Trophoblast cell (in vitro differentiated cells and primary cell): Measurements from ENCODE around the gene COPG1.

ENCODE experiments used
- DNase-seq, 2 donors: peaks; one replicate each; pipeline ENCODE4 v3.0.0-alpha.2; 2016
- H2AFZ ChIP-seq: 2 replicates; pipeline ENCODE4 v1.6.1; 2013; ENCODE audit warnings: low read length, moderate library complexity, mild to moderate bottlenecking; ENCODE audit not compliant: insufficient read depth, poor library complexity
- H2AK5ac ChIP-seq: 2 replicates; pipeline ENCODE4 v1.6.1; 2013; ENCODE audit warnings: mild to moderate bottlenecking, low read length
- H2BK120ac ChIP-seq: 2 replicates; pipeline ENCODE4 v1.6.1; 2013; ENCODE audit warnings: low read length, mild to moderate bottlenecking, moderate library complexity; ENCODE audit not compliant: insufficient read depth, poor library complexity
- H2BK12ac ChIP-seq: 2 replicates; pipeline ENCODE4 v1.6.1; 2013; ENCODE audit warnings: mild to moderate bottlenecking, low read length, moderate library complexity
- H2BK5ac ChIP-seq: 2 replicates; pipeline ENCODE4 v1.6.1; 2013; ENCODE audit warnings: low read length, low read depth, moderate library complexity, mild to moderate bottlenecking; ENCODE audit not compliant: poor library complexity
- H3K14ac ChIP-seq: 2 replicates; pipeline ENCODE4 v1.6.1; 2013; ENCODE audit warnings: mild to moderate bottlenecking, low read length
- H3K18ac ChIP-seq: 2 replicates; pipeline ENCODE4 v1.6.1; 2013; ENCODE audit warnings: mild to moderate bottlenecking, low read length
- H3K23ac ChIP-seq: 2 replicates; pipeline ENCODE4 v1.6.1; 2013; ENCODE audit warnings: low read length
- H3K27ac ChIP-seq: 2 replicates; pipeline ENCODE4 v1.5.1; 2013; ENCODE audit warnings: low read depth, mild to moderate bottlenecking, inconsistent platforms, low read length, moderate library complexity
- H3K27me3 ChIP-seq: 2 replicates; pipeline ENCODE4 v1.6.1; 2013; ENCODE audit warnings: inconsistent platforms, mild to moderate bottlenecking, low read length, moderate library complexity; ENCODE audit not compliant: insufficient read depth
- H3K36me3 ChIP-seq, 2 experiments: 1 replicate in 1 of 2; 2 replicates in 1 of 2; pipeline ENCODE4 v1.6.1; 2013; ENCODE audit warnings: low read length in 2 of 2, mild to moderate bottlenecking in 2 of 2, moderate library complexity in 1 of 2; ENCODE audit not compliant: insufficient read depth in 2 of 2, control insufficient read depth in 1 of 2
- H3K4ac ChIP-seq: 2 replicates; pipeline ENCODE4 v1.6.1; 2013; ENCODE audit warnings: low read depth, mild to moderate bottlenecking, low read length, moderate library complexity
- H3K4me1 ChIP-seq, 2 experiments: 1 replicate in 1 of 2; 2 replicates in 1 of 2; pipeline ENCODE4 v1.6.1; 2013; ENCODE audit warnings: low read length in 2 of 2, mild to moderate bottlenecking in 2 of 2, moderate library complexity in 1 of 2; ENCODE audit not compliant: insufficient read depth in 2 of 2, control insufficient read depth in 1 of 2
- H3K4me2 ChIP-seq: 2 replicates; pipeline ENCODE4 v1.6.1; 2013; ENCODE audit warnings: inconsistent platforms, mild to moderate bottlenecking, low read length, moderate library complexity
- H3K4me3 ChIP-seq: 2 replicates; pipeline ENCODE4 v1.5.1; 2013; ENCODE audit warnings: mild to moderate bottlenecking, low read depth, low read length, inconsistent platforms
- H3K79me1 ChIP-seq: one replicate; pipeline ENCODE4 v1.6.1; 2013; ENCODE audit warnings: low read length
- H3K79me2 ChIP-seq: 2 replicates; pipeline ENCODE4 v1.6.1; 2013; ENCODE audit warnings: low read length, mild to moderate bottlenecking; ENCODE audit not compliant: control insufficient read depth, insufficient read depth, poor library complexity
- H3K9ac ChIP-seq: 2 replicates; pipeline ENCODE4 v1.6.1; 2013; ENCODE audit warnings: mild to moderate bottlenecking, low read length
- H3K9me3 ChIP-seq: 2 replicates; pipeline ENCODE4 v1.6.1; 2013; ENCODE audit warnings: low read depth, mild to moderate bottlenecking, control low read depth, inconsistent platforms, low read length; ENCODE audit not compliant: insufficient read depth
- H4K12ac ChIP-seq: 2 replicates; pipeline ENCODE4 v1.6.1; 2013; ENCODE audit warnings: low read depth, mild to moderate bottlenecking, low read length, moderate library complexity
- H4K8ac ChIP-seq: 2 replicates; pipeline ENCODE4 v1.6.1; 2013; ENCODE audit warnings: low read depth, mild to moderate bottlenecking, low read length, moderate library complexity
- H4K91ac ChIP-seq: one replicate; pipeline ENCODE4 v1.6.1; 2013; ENCODE audit warnings: low read depth, mild to moderate bottlenecking, low read length, moderate library complexity
- WGBS: extraction: QIAGEN DNeasy Blood & Tissue Kit; methylation state at CpG from one replicate; pipeline ENCODE4 v1.1.7; 2013; ENCODE audit warnings: missing lambda C conversion rate; ENCODE audit not compliant: insufficient read length, insufficient coverage; ENCODE audit errors: extremely low coverage; 5-methylcytosine and 5-hydroxymethylcytosine counted together

The COPG1 gene

DNA sequence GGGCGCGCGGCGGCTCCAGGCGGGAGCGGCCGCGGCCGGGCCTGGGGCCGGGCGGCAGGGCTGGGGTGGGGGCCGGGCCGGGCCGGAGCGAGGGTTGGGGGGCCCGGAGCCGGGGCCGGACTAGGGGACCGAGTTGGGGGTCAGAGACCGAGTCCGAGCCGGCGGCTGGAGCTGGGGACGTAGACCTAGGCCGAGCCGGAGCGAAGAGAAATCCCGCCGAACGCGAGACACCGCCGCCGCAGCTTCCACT lies 66.5 kb downstream of the COPG1 start:
- peaks cover 4% of the 10 kb centered on the region in 2 experiments for H3K36me3 ChIP-seq
- H3K14ac ChIP-seq, result no peak overlapping the region
- H3K9ac ChIP-seq, result no peak overlapping the region
- no peak for DNase-seq
- H3K4ac ChIP-seq, result no peak overlapping the region
- no peak overlapping the region for H4K91ac ChIP-seq
- peak overlapping the region; percentile 98 for H2AFZ ChIP-seq
- H3K79me1 ChIP-seq, result peaks cover 13% of the 10 kb centered on the region
- no peak overlapping the region for H3K18ac ChIP-seq
- H2AK5ac ChIP-seq, result no peak overlapping the region
- H2BK12ac ChIP-seq, result no peak overlapping the region
- no peak overlapping the region for H3K23ac ChIP-seq
- peaks cover 6 to 13% of the 10 kb centered on the region in 2 experiments for H3K4me1 ChIP-seq
- no CpG with 5 or more reads among the region's 34 CpGs for WGBS
- H2BK5ac ChIP-seq, result no peak overlapping the region
- peak overlapping the region; percentile 73 for H3K4me2 ChIP-seq
- H3K27ac ChIP-seq, result no peak overlapping the region
- H3K79me2 ChIP-seq, result peaks cover 8% of the 10 kb centered on the region
- no peaks in the 10 kb centered on the region for H3K27me3 ChIP-seq
- H3K4me3 ChIP-seq, result peak overlapping the region; percentile 87
- no peak overlapping the region for H4K8ac ChIP-seq
- no peak overlapping the region for H4K12ac ChIP-seq
- H2BK120ac ChIP-seq, result no peak overlapping the region
- H3K9me3 ChIP-seq, result no peaks in the 10 kb centered on the region

DNA sequence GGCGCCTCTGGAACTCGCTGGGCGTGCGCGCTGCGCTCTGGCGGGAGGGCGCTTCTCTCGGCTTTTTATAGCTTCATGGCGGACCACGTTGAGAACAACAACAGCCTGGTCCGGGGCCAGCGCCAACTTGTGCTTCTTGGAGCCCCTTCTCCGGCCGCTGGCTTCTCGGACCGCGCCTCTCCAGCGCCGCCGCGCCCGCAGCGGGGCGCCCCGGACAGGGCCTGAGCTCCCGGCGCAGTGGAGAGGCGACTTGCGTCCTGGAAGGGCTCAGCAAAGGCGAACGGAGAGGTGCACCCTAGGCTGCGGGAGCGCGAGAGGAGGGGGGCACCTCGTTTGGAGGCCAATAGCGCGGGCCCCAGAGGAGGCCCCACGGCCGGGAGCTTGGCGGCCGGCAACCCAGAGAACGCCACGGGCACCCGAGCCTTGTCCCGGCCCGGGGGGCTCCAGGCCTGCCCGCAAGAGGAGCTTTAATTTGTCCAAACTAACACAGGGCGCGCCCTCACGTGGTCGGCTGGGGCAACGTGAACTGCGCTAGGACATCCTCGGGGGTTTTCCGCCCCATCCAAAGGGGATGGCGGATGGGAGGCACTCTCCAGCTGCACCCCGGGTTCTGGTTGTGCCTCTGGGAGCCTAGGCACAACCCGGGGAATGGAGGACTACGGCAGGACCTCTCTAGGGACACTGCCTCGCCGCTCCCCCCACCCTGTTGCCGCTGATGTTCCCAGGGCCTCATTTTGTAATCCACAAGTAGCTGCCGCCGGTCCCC lies 67.0 kb downstream of the COPG1 start:
- peak overlapping the region; percentile 15 for H2BK120ac ChIP-seq
- H3K4me2 ChIP-seq, result peak overlapping the region; percentile 73
- peak overlapping the region; percentile 67 for H4K12ac ChIP-seq
- H4K91ac ChIP-seq, result peak overlapping the region; percentile 58
- peak; percentile 67 to 90 for DNase-seq
- H3K79me1 ChIP-seq, result peaks cover 13% of the 10 kb centered on the region
- H3K18ac ChIP-seq, result peak overlapping the region; percentile 56
- H3K9ac ChIP-seq, result peak overlapping the region; percentile 36
- H3K14ac ChIP-seq, result peak overlapping the region; percentile 53
- H2BK5ac ChIP-seq, result peak overlapping the region; percentile 66
- H2AK5ac ChIP-seq, result no peak overlapping the region
- H3K4ac ChIP-seq, result peak overlapping the region; percentile 31
- H3K4me3 ChIP-seq, result peak overlapping the region; percentile 79
- H3K27ac ChIP-seq, result peak overlapping the region; percentile 59
- no peaks in the 10 kb centered on the region for H3K9me3 ChIP-seq
- peak overlapping the region; percentile 98 for H2AFZ ChIP-seq
- peaks cover 8% of the 10 kb centered on the region for H3K79me2 ChIP-seq
- no peaks in the 10 kb centered on the region for H3K27me3 ChIP-seq
- H3K36me3 ChIP-seq, result peaks cover 4 to 8% of the 10 kb centered on the region in 2 experiments
- H3K4me1 ChIP-seq, result peaks cover 6 to 11% of the 10 kb centered on the region in 2 experiments
- no peak overlapping the region for H3K23ac ChIP-seq
- H2BK12ac ChIP-seq, result no peak overlapping the region
- peak overlapping the region; percentile 62 for H4K8ac ChIP-seq
- WGBS, result no CpG with 5 or more reads among the region's 65 CpGs

GRCh38 chr3:129317014-129317771 lies 67.8 kb downstream of the COPG1 start:
- Histone ChIP-seq H3K14ac (no peak overlapping the region), H2AK5ac (no peak overlapping the region), H3K4ac (no peak overlapping the region), H2BK120ac (no peak overlapping the region), H3K9ac (no peak overlapping the region), H4K91ac (no peak overlapping the region), H4K12ac (no peak overlapping the region), H2BK5ac (no peak overlapping the region), H3K9me3 (peaks cover 1% of the 10 kb centered on the region), H3K23ac (no peak overlapping the region), H3K79me2 (peaks cover 8% of the 10 kb centered on the region), H3K4me3 (no peak overlapping the region), H3K27ac (no peak overlapping the region), H2BK12ac (no peak overlapping the region), H3K4me2 (peak overlapping the region; percentile 73), H3K36me3 (peaks cover 4 to 9% of the 10 kb centered on the region in 2 experiments), H2AFZ (no peak overlapping the region), H3K79me1 (peaks cover 13% of the 10 kb centered on the region), H4K8ac (peak overlapping the region; percentile 62), H3K4me1 (peaks cover 6 to 11% of the 10 kb centered on the region in 2 experiments), H3K18ac (no peak overlapping the region), H3K27me3 (no peaks in the 10 kb centered on the region)
- no peak for DNase-seq
- whole genome bisulfite sequencing, result no CpG with 5 or more reads among the region's 15 CpGs

DNA sequence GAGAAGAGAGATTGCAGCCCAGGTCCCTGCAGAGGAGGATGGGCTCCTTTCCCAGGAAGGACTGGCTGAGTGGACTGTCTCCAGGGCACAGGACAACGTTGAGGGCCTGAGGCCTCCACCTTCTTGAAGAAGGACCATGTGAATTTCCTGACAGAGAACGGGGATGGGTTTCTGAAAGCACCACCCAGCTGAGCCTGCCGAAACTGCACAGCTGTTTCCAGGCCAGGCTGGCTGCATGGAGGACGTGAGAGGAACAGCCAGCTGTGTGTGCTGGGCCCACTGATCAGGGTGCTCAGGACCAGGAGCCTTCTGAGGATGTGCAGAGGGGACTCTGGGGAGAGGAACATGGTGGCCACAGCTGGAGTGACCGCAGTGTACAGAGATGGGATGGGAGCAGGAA lies 68.4 kb downstream of the COPG1 start:
- Histone ChIP-seq H2BK5ac (no peak overlapping the region), H3K27ac (no peak overlapping the region), H3K9ac (no peak overlapping the region), H4K91ac (no peak overlapping the region), H2AK5ac (no peak overlapping the region), H4K12ac (no peak overlapping the region), H3K23ac (no peak overlapping the region), H3K27me3 (no peaks in the 10 kb centered on the region), H2BK120ac (no peak overlapping the region), H3K18ac (no peak overlapping the region), H2AFZ (no peak overlapping the region), H3K79me2 (peaks cover 8% of the 10 kb centered on the region), H3K14ac (no peak overlapping the region), H3K4ac (no peak overlapping the region), H3K4me3 (no peak overlapping the region), H2BK12ac (no peak overlapping the region), H3K79me1 (peaks cover 13% of the 10 kb centered on the region), H3K4me2 (no peak overlapping the region), H3K9me3 (peaks cover 1% of the 10 kb centered on the region), H4K8ac (no peak overlapping the region), H3K4me1 (peaks cover 6 to 11% of the 10 kb centered on the region in 2 experiments), H3K36me3 (peaks cover 4 to 9% of the 10 kb centered on the region in 2 experiments)
- no CpG with 5 or more reads among the region's 5 CpGs for WGBS
- DNase-seq, result no peak
